Measurements from ENCODE around the gene ACTL10.
"Not testable (repeated sequence)": the region's sequence is repeated elsewhere in the genome, so short reads cannot be mapped to it uniquely, and the experiment has no call there.

ACTL10 gene

GRCh38 chr20:33694639-33695012, 27.9 kb downstream of the ACTL10 start:
- Histone ChIP-seq H2BK12ac (ENCODE audit: low read length in 2 of 2) (peak overlapping the region in 1 of 2 experiments; percentile 6), H2AK5ac (ENCODE audit: low read length, severe bottlenecking) (no peak overlapping the region), H2BK5ac (ENCODE audit: low read depth, low read length, poor library complexity, severe bottlenecking) (no peak overlapping the region), H3K9me3 (ENCODE audit: control insufficient read depth, low read length) (no peaks in the 10 kb centered on the region), H3K79me1 (replicated peaks; ENCODE audit: low read length, poor library complexity, severe bottlenecking) (no peaks in the 10 kb centered on the region), H3K18ac (ENCODE audit: low read depth in 1 of 2, low read length in 2 of 2) (no peak overlapping the region), H3K27me3 (ENCODE audit: control insufficient read depth in 1 of 2, insufficient read depth in 1 of 2, low read length in 2 of 2) (no peaks in the 10 kb centered on the region), H2BK120ac (ENCODE audit: low read depth, low read length) (no peak overlapping the region), H2AFZ (ENCODE audit: low read depth, low read length) (no peak overlapping the region), H3K14ac (ENCODE audit: low read length in 2 of 2) (no peak overlapping the region), H3K36me3 (ENCODE audit: control insufficient read depth in 1 of 2, insufficient read depth in 2 of 2, low read depth in 1 of 2, low read length in 2 of 2) (no peaks in the 10 kb centered on the region), H4K8ac (ENCODE audit: low read length) (no peak overlapping the region), H3K4ac (ENCODE audit: low read depth in 1 of 2, low read length in 2 of 2) (no peak overlapping the region), H3K4me3 (ENCODE audit: insufficient read depth in 1 of 2, low read depth in 1 of 2, low read length in 2 of 2) (no peak overlapping the region), H2BK15ac (ENCODE audit: low read depth, poor library complexity, severe bottlenecking) (no peak overlapping the region), H4K91ac (ENCODE audit: low read length) (no peak overlapping the region), H3K27ac (ENCODE audit: low read length, poor library complexity, severe bottlenecking) (no peak overlapping the region), H3K23ac (ENCODE audit: low read length in 2 of 2) (no peak overlapping the region), H3K9ac (ENCODE audit: low read length) (no peak overlapping the region), H3K4me1 (ENCODE audit: control insufficient read depth, insufficient read depth, low read depth, low read length) (peaks cover 10% of the 10 kb centered on the region), H3K4me2 (ENCODE audit: low read length, poor library complexity, severe bottlenecking) (no peak overlapping the region)
- WGBS, result 82% methylated on average over 6 of the region's 6 CpGs
- DNase-seq, result no peak

- no peak overlapping the region for H2BK5ac ChIP-seq (ENCODE audit: low read depth, low read length, poor library complexity, severe bottlenecking)
- H3K4me3 ChIP-seq (ENCODE audit: insufficient read depth in 1 of 2, low read depth in 1 of 2, low read length in 2 of 2), result peak overlapping the region in 1 of 2 experiments; percentile 45
- H3K27me3 ChIP-seq (ENCODE audit: control insufficient read depth in 1 of 2, insufficient read depth in 1 of 2, low read length in 2 of 2), result no peaks in the 10 kb centered on the region
- no peak overlapping the region for H2BK15ac ChIP-seq (ENCODE audit: low read depth, poor library complexity, severe bottlenecking)
- no peak overlapping the region for H3K18ac ChIP-seq (ENCODE audit: low read depth in 1 of 2, low read length in 2 of 2)
- no peak overlapping the region for H3K4me2 ChIP-seq (ENCODE audit: low read length, poor library complexity, severe bottlenecking)
- H3K4ac ChIP-seq (ENCODE audit: low read depth in 1 of 2, low read length in 2 of 2), result no peak overlapping the region
- no peaks in the 10 kb centered on the region for H3K79me1 ChIP-seq (replicated peaks; ENCODE audit: low read length, poor library complexity, severe bottlenecking)
- no peak overlapping the region for H4K91ac ChIP-seq (ENCODE audit: low read length)
- no peak overlapping the region for H2BK12ac ChIP-seq (ENCODE audit: low read length in 2 of 2)
- H2AK5ac ChIP-seq (ENCODE audit: low read length, severe bottlenecking), result no peak overlapping the region
- no peak overlapping the region for H3K27ac ChIP-seq (ENCODE audit: low read length, poor library complexity, severe bottlenecking)
- no peak for DNase-seq
- H3K4me1 ChIP-seq (ENCODE audit: control insufficient read depth, insufficient read depth, low read depth, low read length), result peaks cover 5% of the 10 kb centered on the region
- H4K8ac ChIP-seq (ENCODE audit: low read length), result no peak overlapping the region
- H3K14ac ChIP-seq (ENCODE audit: low read length in 2 of 2), result no peak overlapping the region
- 53% methylated on average over 3 of the region's 4 CpGs for WGBS
- no peaks in the 10 kb centered on the region for H3K36me3 ChIP-seq (ENCODE audit: control insufficient read depth in 1 of 2, insufficient read depth in 2 of 2, low read depth in 1 of 2, low read length in 2 of 2)
- H3K9me3 ChIP-seq (ENCODE audit: control insufficient read depth, low read length), result no peaks in the 10 kb centered on the region
- no peak overlapping the region for H2AFZ ChIP-seq (ENCODE audit: low read depth, low read length)
- H3K9ac ChIP-seq (ENCODE audit: low read length), result peak overlapping the region; percentile 74
- no peak overlapping the region for H2BK120ac ChIP-seq (ENCODE audit: low read depth, low read length)
- H3K23ac ChIP-seq (ENCODE audit: low read length in 2 of 2), result no peak overlapping the region
Measured at GRCh38 chr20:33696448-33696847, 29.7 kb downstream of the ACTL10 start.

- Histone ChIP-seq H3K36me3 (ENCODE audit: control insufficient read depth in 1 of 2, insufficient read depth in 2 of 2, low read depth in 1 of 2, low read length in 2 of 2) (no peaks in the 10 kb centered on the region), H2BK5ac (ENCODE audit: low read depth, low read length, poor library complexity, severe bottlenecking) (no peak overlapping the region), H3K79me1 (replicated peaks; ENCODE audit: low read length, poor library complexity, severe bottlenecking) (no peaks in the 10 kb centered on the region), H3K9me3 (ENCODE audit: control insufficient read depth, low read length) (no peaks in the 10 kb centered on the region), H2AK5ac (ENCODE audit: low read length, severe bottlenecking) (no peak overlapping the region), H4K91ac (ENCODE audit: low read length) (no peak overlapping the region), H3K18ac (ENCODE audit: low read depth in 1 of 2, low read length in 2 of 2) (no peak overlapping the region), H3K4me2 (ENCODE audit: low read length, poor library complexity, severe bottlenecking) (no peak overlapping the region), H4K8ac (ENCODE audit: low read length) (no peak overlapping the region), H3K27me3 (ENCODE audit: control insufficient read depth in 1 of 2, insufficient read depth in 1 of 2, low read length in 2 of 2) (no peaks in the 10 kb centered on the region), H2BK12ac (ENCODE audit: low read length in 2 of 2) (no peak overlapping the region), H3K14ac (ENCODE audit: low read length in 2 of 2) (no peak overlapping the region), H3K9ac (ENCODE audit: low read length) (peak overlapping the region; percentile 74), H2BK120ac (ENCODE audit: low read depth, low read length) (no peak overlapping the region), H3K4ac (ENCODE audit: low read depth in 1 of 2, low read length in 2 of 2) (no peak overlapping the region), H3K4me3 (ENCODE audit: insufficient read depth in 1 of 2, low read depth in 1 of 2, low read length in 2 of 2) (peak overlapping the region in 1 of 2 experiments; percentile 45), H3K4me1 (ENCODE audit: control insufficient read depth, insufficient read depth, low read depth, low read length) (peaks cover 5% of the 10 kb centered on the region), H2BK15ac (ENCODE audit: low read depth, poor library complexity, severe bottlenecking) (no peak overlapping the region), H3K27ac (ENCODE audit: low read length, poor library complexity, severe bottlenecking) (no peak overlapping the region), H2AFZ (ENCODE audit: low read depth, low read length) (no peak overlapping the region), H3K23ac (ENCODE audit: low read length in 2 of 2) (no peak overlapping the region)
- no peak for DNase-seq
- WGBS, result 80% methylated on average over 8 of the region's 8 CpGs
Measured at GRCh38 chr20:33697129-33697528, 30.4 kb downstream of the ACTL10 start.

GRCh38 chr20:33698966-33699365, 32.2 kb downstream of the ACTL10 start:
- not testable (repeated sequence) for H3K27ac ChIP-seq (ENCODE audit: low read length, poor library complexity, severe bottlenecking); H2BK12ac ChIP-seq (ENCODE audit: low read length in 2 of 2); H2BK120ac ChIP-seq (ENCODE audit: low read depth, low read length); H3K23ac ChIP-seq (ENCODE audit: low read length in 2 of 2); H3K9ac ChIP-seq (ENCODE audit: low read length); H3K4ac ChIP-seq (ENCODE audit: low read depth in 1 of 2, low read length in 2 of 2); H3K36me3 ChIP-seq (ENCODE audit: control insufficient read depth in 1 of 2, insufficient read depth in 2 of 2, low read depth in 1 of 2, low read length in 2 of 2); H3K4me1 ChIP-seq (ENCODE audit: control insufficient read depth, insufficient read depth, low read depth, low read length); H3K14ac ChIP-seq (ENCODE audit: low read length in 2 of 2); H3K27me3 ChIP-seq (ENCODE audit: control insufficient read depth in 1 of 2, insufficient read depth in 1 of 2, low read length in 2 of 2); H2AFZ ChIP-seq (ENCODE audit: low read depth, low read length); H2AK5ac ChIP-seq (ENCODE audit: low read length, severe bottlenecking); H3K4me3 ChIP-seq (ENCODE audit: insufficient read depth in 1 of 2, low read depth in 1 of 2, low read length in 2 of 2); H2BK15ac ChIP-seq (ENCODE audit: low read depth, poor library complexity, severe bottlenecking); H3K4me2 ChIP-seq (ENCODE audit: low read length, poor library complexity, severe bottlenecking); H4K8ac ChIP-seq (ENCODE audit: low read length); H3K79me1 ChIP-seq (replicated peaks; ENCODE audit: low read length, poor library complexity, severe bottlenecking); H3K9me3 ChIP-seq (ENCODE audit: control insufficient read depth, low read length); H4K91ac ChIP-seq (ENCODE audit: low read length); H3K18ac ChIP-seq (ENCODE audit: low read depth in 1 of 2, low read length in 2 of 2); H2BK5ac ChIP-seq (ENCODE audit: low read depth, low read length, poor library complexity, severe bottlenecking); DNase-seq
- WGBS, result 95% methylated on average over 8 of the region's 27 CpGs

Measured in mesenchymal stem cell (in vitro differentiated cells and primary cell).